GM12878 (cell line): ENCODE data around the gene STBD1. TPM values are rescaled to one million over a fixed set of nuclear protein-coding genes. Genes with fewer than 3 reads are reported as not detected.

Experiments used
- ATAC-seq: fragments of 200-7000 bp; cut with Tn5 transposase; 3 replicates; pipeline ENCODE4 v1.9.1; 2020; ENCODE audit warnings: mild to moderate bottlenecking, moderate library complexity
- BruUV-seq: library from RNA; stranded (reverse); fragments of 400-500 nt; replicated peaks from 2 replicates; lab custom pipeline; 2021; lab: Mats Ljungman, UMichigan
- CTCF ChIA-PET: fragments of 300-600 bp; sonication (Branson Sonifier 250); formaldehyde crosslinking; extraction: SDS; loops from one replicate; lab custom pipeline; 2021; ENCODE audit warnings: inconsistent platforms; lab: Yijun Ruan, JAX
- POLR2A ChIA-PET: fragments of 350-600 bp; formaldehyde crosslinking; extraction: SDS; loops from one replicate; lab custom pipeline; 2021; ENCODE audit warnings: inconsistent platforms; lab: Charles Lee
- RAD21 ChIA-PET: fragments of 300-600 bp; sonication (Branson Sonifier 250); formaldehyde crosslinking; loops from one replicate; lab custom pipeline; 2023; ENCODE audit warnings: antibody characterized with exemption; ENCODE audit not compliant: unreplicated experiment; lab: Charles Lee
- SMC1A ChIA-PET: fragments of 300-600 bp; sonication (Branson Sonifier 250); formaldehyde crosslinking; loops from one replicate; lab custom pipeline; 2023; ENCODE audit not compliant: unreplicated experiment, uncharacterized antibody; lab: Charles Lee
- DNase-seq: peaks from one replicate; pipeline ENCODE4 v3.0.0-alpha.2; 2011; ENCODE audit warnings: low read depth, low spot score
- FAIRE-seq: peaks from 3 replicates; lab custom pipeline; 2011; peaks lifted over from hg19 to GRCh38; lab: Jason Lieb, UNC
- H2AFZ ChIP-seq: 2 replicates; pipeline ENCODE4 v1.6.0; 2011; ENCODE audit warnings: low read depth, low read length, control low read depth; ENCODE audit not compliant: control insufficient read depth
- H3K27ac ChIP-seq: 2 replicates; pipeline ENCODE4 v1.5.1; 2011; ENCODE audit warnings: control low read depth; ENCODE audit not compliant: control insufficient read depth, insufficient read depth
- H3K27me3 ChIP-seq, 2 experiments: replicated peaks in 1 of 2; 2 replicates each; pipeline versions ENCODE4 v1.6.0 to v1.6.1; 2011; ENCODE audit warnings: low read length in 1 of 2; ENCODE audit not compliant: control insufficient read depth in 2 of 2, insufficient read depth in 2 of 2
- H3K36me3 ChIP-seq, 2 experiments: 2 replicates each; pipeline ENCODE4 v1.5.1; 2011; ENCODE audit warnings: low read length in 1 of 2; ENCODE audit not compliant: control insufficient read depth in 2 of 2, insufficient read depth in 2 of 2
- H3K4me1 ChIP-seq: 2 replicates; pipeline ENCODE4 v1.6.1; 2011; ENCODE audit warnings: mild to moderate bottlenecking, low read length, moderate library complexity, mixed read lengths; ENCODE audit not compliant: control insufficient read depth, insufficient read depth
- H3K4me2 ChIP-seq: 2 replicates; pipeline ENCODE4 v1.6.0; 2011; ENCODE audit warnings: control low read depth; ENCODE audit not compliant: control insufficient read depth, insufficient read depth
- H3K4me3 ChIP-seq: fragments of 200-600 bp; sonication (generic); 2 replicates; pipeline ENCODE4 v1.5.1; 2016
- H3K79me2 ChIP-seq: 2 replicates; pipeline ENCODE4 v1.6.0; 2011; ENCODE audit warnings: low read length; ENCODE audit not compliant: control insufficient read depth, insufficient read depth
- H3K9ac ChIP-seq: 2 replicates; pipeline ENCODE4 v1.8.0; 2011; ENCODE audit warnings: low read length, control low read depth, mixed read lengths; ENCODE audit not compliant: control insufficient read depth, insufficient read depth
- H3K9me3 ChIP-seq: replicated peaks from 3 replicates; pipeline ENCODE4 v1.5.1; 2011; ENCODE audit warnings: mild to moderate bottlenecking, low read length; ENCODE audit not compliant: control insufficient read depth, insufficient read depth
- H4K20me1 ChIP-seq: 2 replicates; pipeline ENCODE4 v1.6.0; 2011; ENCODE audit not compliant: control insufficient read depth, insufficient read depth
- ASH2L ChIP-seq: fragments of 300-600, 200-600 bp; sonication (generic); IDR thresholded peaks from 2 replicates; pipeline ENCODE4 v1.6.1; 2017; ENCODE audit warnings: low read depth, mild to moderate bottlenecking, borderline replicate concordance
- GABPA ChIP-seq: IDR thresholded peaks from 2 replicates; pipeline ENCODE4 v1.6.1; 2014; ENCODE audit warnings: antibody characterized with exemption, low read depth, mild to moderate bottlenecking, inconsistent platforms
- MYC ChIP-seq: IDR thresholded peaks from 2 replicates; pipeline ENCODE4 v1.6.1; 2011; ENCODE audit warnings: mild to moderate bottlenecking, low read length, moderate library complexity, inconsistent platforms; ENCODE audit not compliant: insufficient read depth, insufficient replicate concordance, insufficient read length, severe bottlenecking
- NR2C1 ChIP-seq: fragments of 450-650 bp; IDR thresholded peaks from 2 replicates; pipeline ENCODE4 v1.6.1; 2017; ENCODE audit warnings: antibody characterized with exemption, mild to moderate bottlenecking, moderate library complexity
- SMARCA5 ChIP-seq: fragments of 450-650 bp; IDR thresholded peaks from 2 replicates; pipeline ENCODE4 v1.6.1; 2017; ENCODE audit warnings: mild to moderate bottlenecking
- SREBF1 ChIP-seq: IDR thresholded peaks from 2 replicates; pipeline ENCODE4 v1.6.1; 2012; ENCODE audit warnings: mild to moderate bottlenecking, low read length
- SUPT20H ChIP-seq: IDR thresholded peaks from 2 replicates; pipeline ENCODE4 v1.6.1; 2011; ENCODE audit warnings: low read depth, mild to moderate bottlenecking, low read length, moderate library complexity, borderline replicate concordance; ENCODE audit not compliant: control insufficient read depth
- ZNF384 ChIP-seq: IDR thresholded peaks from 2 replicates; pipeline ENCODE4 v1.6.1; 2012; ENCODE audit warnings: low read depth, mild to moderate bottlenecking, low read length, improper control_type of control experiment, borderline replicate concordance
- ZSCAN29 ChIP-seq: fragments of 450-650 bp; IDR thresholded peaks from 2 replicates; pipeline ENCODE4 v1.6.1; 2017; ENCODE audit warnings: mild to moderate bottlenecking, moderate library complexity
- WGBS: methylation state at CpG from one replicate; pipeline ENCODE4 v1.1.6; 2016; ENCODE audit warnings: low lambda C conversion rate; ENCODE audit not compliant: insufficient replicate concordance, insufficient coverage; ENCODE audit errors: missing lambda C conversion rate; 5-methylcytosine and 5-hydroxymethylcytosine counted together
- in situ Hi-C: fragments of 300-500 bp; cut with MboI; formaldehyde crosslinking; loops from 9 replicates; pipeline ENCODE4 v1.14.3; 2018; ENCODE audit warnings: mixed read lengths
- intact Hi-C: fragments of 100-400 bp; cut with micrococcal nuclease; formaldehyde crosslinking; loops from one replicate; pipeline ENCODE4 v1.14.2; 2022; ENCODE audit not compliant: unreplicated experiment
- polyA plus RNA-seq, 11 experiments: library from polyadenylated mRNA; depleted of rRNA in 4 of 11; unstranded in 6 of 11; stranded (reverse) in 5 of 11; fragments of >200 nt; fragmentation: Nextera tagmentation in 4 of 11; fragmentation: Illumina TruSeq in 1 of 11; extraction: Ambion mirVana in 4 of 11; extraction: Trizol in 1 of 11; gene quantifications; 1 replicate in 1 of 11; 2 replicates in 10 of 11; pipeline versions ENCODE4 v1.2.1 to v1.2.3, GENCODE V29; 2011 to 2016; ENCODE audit warnings: inconsistent platforms in 2 of 11, missing spikeins in 2 of 11, low read depth in 1 of 11
- total RNA-seq, 4 experiments: library from RNA; depleted of rRNA in 3 of 4; stranded (reverse); fragments of >200 nt in 3 of 4; fragmentation: Illumina TruSeq in 1 of 4; extraction: Trizol in 1 of 4; gene quantifications; 2 replicates each; pipeline versions ENCODE4 v1.2.1 to v1.2.3, GENCODE V29; 2013 to 2021
- TF ChIP-seq, protein P1 (sequence below): fragments of 450-650 bp; IDR thresholded peaks from 2 replicates; pipeline ENCODE4 v1.6.1; 2017; ENCODE audit warnings: borderline replicate concordance
- TF ChIP-seq, protein P2 (sequence below): fragments of 450-650 bp; IDR thresholded peaks from 2 replicates; pipeline ENCODE4 v1.6.1; 2017; ENCODE audit warnings: mild to moderate bottlenecking, moderate library complexity
- TF ChIP-seq, protein P3 (sequence below): IDR thresholded peaks from 2 replicates; pipeline ENCODE4 v1.6.1; 2011; ENCODE audit warnings: borderline replicate concordance, low read depth, mild to moderate bottlenecking, moderate library complexity, low read length; ENCODE audit not compliant: insufficient read depth, poor library complexity, severe bottlenecking
- TF ChIP-seq, protein P4 (sequence below): IDR thresholded peaks from 2 replicates; pipeline ENCODE4 v1.6.1; 2012; ENCODE audit warnings: low read length, inconsistent platforms

STBD1 gene
- total and polyA plus RNA-seq, 10 of the 15 experiments (the other 5 are each of a cell fraction or from before 2014, with no cell fraction given) = 0.04 to 0.10 (median 0.05) TPM; not detected in 7

DNA sequence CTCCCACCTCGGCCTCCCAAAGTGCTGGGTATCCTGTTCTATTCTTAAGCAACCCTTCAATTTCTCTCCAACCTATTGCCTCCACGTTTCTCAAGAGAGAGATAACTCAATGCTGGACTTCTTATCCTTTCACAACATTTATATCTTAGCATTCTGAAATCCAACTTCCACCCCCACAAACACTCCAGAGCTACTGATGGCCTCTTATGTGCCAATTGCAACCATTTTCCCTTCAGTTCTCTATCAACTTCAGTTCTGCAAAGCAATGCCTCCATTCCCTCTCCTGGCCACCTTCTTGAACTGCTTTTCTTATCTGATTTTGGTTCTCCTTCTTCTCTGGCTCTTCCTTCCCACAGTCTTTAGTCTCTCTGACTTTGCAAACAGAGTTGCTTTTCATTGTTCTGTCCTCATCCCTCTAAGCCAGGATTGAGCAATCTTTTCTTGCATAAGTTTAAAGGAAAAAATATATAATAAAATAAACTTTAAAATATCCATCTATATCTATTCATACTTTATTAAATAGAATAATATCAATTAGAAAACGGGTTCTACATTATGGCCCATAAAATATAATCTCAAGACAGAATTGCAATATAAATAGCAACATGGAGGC is 3.6 kb upstream of the STBD1 start:
- Histone ChIP-seq H4K20me1 (no peaks in the 10 kb centered on the region), H3K27me3 (peaks cover 5 to 16% of the 10 kb centered on the region in 2 experiments), H2AFZ (no peak overlapping the region), H3K4me2 (no peak overlapping the region), H3K36me3 (no peaks in the 10 kb centered on the region), H3K27ac (no peak overlapping the region), H3K79me2 (no peaks in the 10 kb centered on the region), H3K9ac (no peak overlapping the region), H3K9me3 (peaks cover 6% of the 10 kb centered on the region), H3K4me3 (no peak overlapping the region), H3K4me1 (peaks cover 24% of the 10 kb centered on the region)
- BruUV-seq = no TSS peak
- ChIA-PET SMC1A (no interaction called here), POLR2A (no interaction called here), RAD21 (no interaction called here), CTCF (interaction anchor here (1.9 kb wide), 1 partner anchor 123 kb away, joined by 7 read pairs; no protein-coding TSS in a partner anchor)
- intact Hi-C loops (no loop called here), in situ Hi-C loops (no loop called here)
- ATAC-seq (no peak), DNase-seq (no peak), FAIRE-seq (no peak)
- 5% methylated on average over 3 of the region's 3 CpGs for WGBS
- TF ChIP-seq, protein P1, sequence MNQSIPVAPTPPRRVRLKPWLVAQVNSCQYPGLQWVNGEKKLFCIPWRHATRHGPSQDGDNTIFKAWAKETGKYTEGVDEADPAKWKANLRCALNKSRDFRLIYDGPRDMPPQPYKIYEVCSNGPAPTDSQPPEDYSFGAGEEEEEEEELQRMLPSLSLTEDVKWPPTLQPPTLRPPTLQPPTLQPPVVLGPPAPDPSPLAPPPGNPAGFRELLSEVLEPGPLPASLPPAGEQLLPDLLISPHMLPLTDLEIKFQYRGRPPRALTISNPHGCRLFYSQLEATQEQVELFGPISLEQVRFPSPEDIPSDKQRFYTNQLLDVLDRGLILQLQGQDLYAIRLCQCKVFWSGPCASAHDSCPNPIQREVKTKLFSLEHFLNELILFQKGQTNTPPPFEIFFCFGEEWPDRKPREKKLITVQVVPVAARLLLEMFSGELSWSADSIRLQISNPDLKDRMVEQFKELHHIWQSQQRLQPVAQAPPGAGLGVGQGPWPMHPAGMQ = no peak
- no peak for TF ChIP-seq SMARCA5
- no peak for TF ChIP-seq SREBF1
- TF ChIP-seq, protein P2, sequence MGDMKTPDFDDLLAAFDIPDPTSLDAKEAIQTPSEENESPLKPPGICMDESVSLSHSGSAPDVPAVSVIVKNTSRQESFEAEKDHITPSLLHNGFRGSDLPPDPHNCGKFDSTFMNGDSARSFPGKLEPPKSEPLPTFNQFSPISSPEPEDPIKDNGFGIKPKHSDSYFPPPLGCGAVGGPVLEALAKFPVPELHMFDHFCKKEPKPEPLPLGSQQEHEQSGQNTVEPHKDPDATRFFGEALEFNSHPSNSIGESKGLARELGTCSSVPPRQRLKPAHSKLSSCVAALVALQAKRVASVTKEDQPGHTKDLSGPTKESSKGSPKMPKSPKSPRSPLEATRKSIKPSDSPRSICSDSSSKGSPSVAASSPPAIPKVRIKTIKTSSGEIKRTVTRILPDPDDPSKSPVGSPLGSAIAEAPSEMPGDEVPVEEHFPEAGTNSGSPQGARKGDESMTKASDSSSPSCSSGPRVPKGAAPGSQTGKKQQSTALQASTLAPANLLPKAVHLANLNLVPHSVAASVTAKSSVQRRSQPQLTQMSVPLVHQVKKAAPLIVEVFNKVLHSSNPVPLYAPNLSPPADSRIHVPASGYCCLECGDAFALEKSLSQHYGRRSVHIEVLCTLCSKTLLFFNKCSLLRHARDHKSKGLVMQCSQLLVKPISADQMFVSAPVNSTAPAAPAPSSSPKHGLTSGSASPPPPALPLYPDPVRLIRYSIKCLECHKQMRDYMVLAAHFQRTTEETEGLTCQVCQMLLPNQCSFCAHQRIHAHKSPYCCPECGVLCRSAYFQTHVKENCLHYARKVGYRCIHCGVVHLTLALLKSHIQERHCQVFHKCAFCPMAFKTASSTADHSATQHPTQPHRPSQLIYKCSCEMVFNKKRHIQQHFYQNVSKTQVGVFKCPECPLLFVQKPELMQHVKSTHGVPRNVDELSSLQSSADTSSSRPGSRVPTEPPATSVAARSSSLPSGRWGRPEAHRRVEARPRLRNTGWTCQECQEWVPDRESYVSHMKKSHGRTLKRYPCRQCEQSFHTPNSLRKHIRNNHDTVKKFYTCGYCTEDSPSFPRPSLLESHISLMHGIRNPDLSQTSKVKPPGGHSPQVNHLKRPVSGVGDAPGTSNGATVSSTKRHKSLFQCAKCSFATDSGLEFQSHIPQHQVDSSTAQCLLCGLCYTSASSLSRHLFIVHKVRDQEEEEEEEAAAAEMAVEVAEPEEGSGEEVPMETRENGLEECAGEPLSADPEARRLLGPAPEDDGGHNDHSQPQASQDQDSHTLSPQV = no peak
- TF ChIP-seq ASH2L = no peak
- TF ChIP-seq NR2C1 = no peak
- TF ChIP-seq ZNF384 = no peak
- TF ChIP-seq MYC = no peak
- TF ChIP-seq, protein P3, sequence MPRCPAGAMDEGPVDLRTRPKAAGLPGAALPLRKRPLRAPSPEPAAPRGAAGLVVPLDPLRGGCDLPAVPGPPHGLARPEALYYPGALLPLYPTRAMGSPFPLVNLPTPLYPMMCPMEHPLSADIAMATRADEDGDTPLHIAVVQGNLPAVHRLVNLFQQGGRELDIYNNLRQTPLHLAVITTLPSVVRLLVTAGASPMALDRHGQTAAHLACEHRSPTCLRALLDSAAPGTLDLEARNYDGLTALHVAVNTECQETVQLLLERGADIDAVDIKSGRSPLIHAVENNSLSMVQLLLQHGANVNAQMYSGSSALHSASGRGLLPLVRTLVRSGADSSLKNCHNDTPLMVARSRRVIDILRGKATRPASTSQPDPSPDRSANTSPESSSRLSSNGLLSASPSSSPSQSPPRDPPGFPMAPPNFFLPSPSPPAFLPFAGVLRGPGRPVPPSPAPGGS = no peak
- TF ChIP-seq SUPT20H = no peak
- TF ChIP-seq GABPA = no peak
- TF ChIP-seq ZSCAN29 = no peak
- TF ChIP-seq, protein P4, sequence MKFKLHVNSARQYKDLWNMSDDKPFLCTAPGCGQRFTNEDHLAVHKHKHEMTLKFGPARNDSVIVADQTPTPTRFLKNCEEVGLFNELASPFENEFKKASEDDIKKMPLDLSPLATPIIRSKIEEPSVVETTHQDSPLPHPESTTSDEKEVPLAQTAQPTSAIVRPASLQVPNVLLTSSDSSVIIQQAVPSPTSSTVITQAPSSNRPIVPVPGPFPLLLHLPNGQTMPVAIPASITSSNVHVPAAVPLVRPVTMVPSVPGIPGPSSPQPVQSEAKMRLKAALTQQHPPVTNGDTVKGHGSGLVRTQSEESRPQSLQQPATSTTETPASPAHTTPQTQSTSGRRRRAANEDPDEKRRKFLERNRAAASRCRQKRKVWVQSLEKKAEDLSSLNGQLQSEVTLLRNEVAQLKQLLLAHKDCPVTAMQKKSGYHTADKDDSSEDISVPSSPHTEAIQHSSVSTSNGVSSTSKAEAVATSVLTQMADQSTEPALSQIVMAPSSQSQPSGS = no peak
